IMR-90 (cell line): Measurements from ENCODE around the gene ILRUN. TPM values are rescaled to one million over a fixed set of nuclear protein-coding genes. Genes with fewer than 3 reads are reported as not detected.

Source experiments
- ATAC-seq: fragments of 200-7000 bp; cut with Tn5 transposase; 2 replicates; pipeline ENCODE4 v1.9.1; 2020; ENCODE audit warnings: low read depth, mild to moderate bottlenecking, moderate library complexity
- BruUV-seq: library from RNA; stranded (reverse); fragments of 400-500 nt; replicated peaks from 2 replicates; lab custom pipeline; 2021; lab: Mats Ljungman, UMichigan
- CTCF ChIA-PET: fragments of 300-600 bp; formaldehyde crosslinking; extraction: SDS; loops from one replicate; lab custom pipeline; 2021; ENCODE audit warnings: antibody characterized with exemption; lab: Yijun Ruan, JAX
- POLR2A ChIA-PET: fragments of 300-600 bp; sonication (Branson Sonifier 250); formaldehyde crosslinking; loops from one replicate; lab custom pipeline; 2022; ENCODE audit warnings: antibody characterized with exemption; ENCODE audit not compliant: unreplicated experiment; lab: Charles Lee
- DNase-seq: peaks from one replicate; pipeline ENCODE4 v3.0.0; 2013
- H2AFZ ChIP-seq: replicated peaks from 2 replicates; pipeline ENCODE3; 2013; ENCODE audit warnings: low read length, mild to moderate bottlenecking; ENCODE audit not compliant: poor library complexity
- H2AK5ac ChIP-seq: 2 replicates; pipeline ENCODE4 v1.6.1; 2013; ENCODE audit warnings: low read depth, low read length, inconsistent platforms
- H2AK9ac ChIP-seq: replicated peaks from 2 replicates; pipeline ENCODE3; 2013; ENCODE audit warnings: mild to moderate bottlenecking, low read depth, low read length, moderate library complexity; ENCODE audit not compliant: poor library complexity
- H2BK120ac ChIP-seq: 2 replicates; pipeline ENCODE4 v1.6.1; 2013; ENCODE audit warnings: low read depth, low read length, inconsistent platforms
- H2BK15ac ChIP-seq: 3 replicates; pipeline ENCODE4 v1.6.1; 2013; ENCODE audit warnings: low read depth, low read length, inconsistent platforms
- H2BK20ac ChIP-seq: 2 replicates; pipeline ENCODE4 v1.6.1; 2013; ENCODE audit warnings: low read depth, mild to moderate bottlenecking, inconsistent platforms, low read length, moderate library complexity
- H2BK5ac ChIP-seq: 2 replicates; pipeline ENCODE4 v1.6.1; 2013; ENCODE audit warnings: mild to moderate bottlenecking, low read depth, low read length, inconsistent platforms; ENCODE audit not compliant: poor library complexity, severe bottlenecking
- H3K14ac ChIP-seq: replicated peaks from 2 replicates; pipeline ENCODE4 v1.6.1; 2013; ENCODE audit warnings: low read depth, low read length, inconsistent platforms
- H3K18ac ChIP-seq: 2 replicates; pipeline ENCODE4 v1.6.1; 2013; ENCODE audit warnings: low read depth, low read length, control low read depth
- H3K23ac ChIP-seq: 2 replicates; pipeline ENCODE4 v1.6.1; 2013; ENCODE audit warnings: low read depth, low read length, inconsistent platforms
- H3K27ac ChIP-seq: 2 replicates; pipeline ENCODE4 v1.5.1; 2013; ENCODE audit warnings: mild to moderate bottlenecking, control low read depth, low read length; ENCODE audit not compliant: insufficient read depth
- H3K27me3 ChIP-seq: 2 replicates; pipeline ENCODE4 v1.6.1; 2013; ENCODE audit warnings: low read length; ENCODE audit not compliant: control insufficient read depth, insufficient read depth
- H3K36me3 ChIP-seq: 2 replicates; pipeline ENCODE4 v1.6.1; 2013; ENCODE audit warnings: low read length, mixed read lengths; ENCODE audit not compliant: control insufficient read depth, insufficient read depth
- H3K4ac ChIP-seq: 2 replicates; pipeline ENCODE4 v1.6.1; 2013; ENCODE audit warnings: low read depth, low read length, inconsistent platforms
- H3K4me1 ChIP-seq: 2 replicates; pipeline ENCODE4 v1.6.1; 2013; ENCODE audit warnings: low read length, mixed read lengths; ENCODE audit not compliant: control insufficient read depth, insufficient read depth
- H3K4me2 ChIP-seq: 2 replicates; pipeline ENCODE4 v1.6.1; 2013; ENCODE audit warnings: low read depth, mild to moderate bottlenecking, control low read depth, low read length, moderate library complexity
- H3K4me3 ChIP-seq: 2 replicates; pipeline ENCODE4 v1.5.1; 2013; ENCODE audit warnings: low read depth, mild to moderate bottlenecking, control low read depth, low read length, moderate library complexity; ENCODE audit not compliant: insufficient read depth
- H3K56ac ChIP-seq: 2 replicates; pipeline ENCODE4 v1.6.1; 2013; ENCODE audit warnings: low read length, inconsistent platforms; ENCODE audit not compliant: insufficient read depth; ENCODE audit errors: extremely low read depth
- H3K79me1 ChIP-seq, 2 experiments: 2 replicates each; pipeline ENCODE4 v1.6.1; 2013; ENCODE audit warnings: low read length in 2 of 2, inconsistent platforms in 1 of 2, low read depth in 1 of 2
- H3K9ac ChIP-seq: 2 replicates; pipeline ENCODE4 v1.6.1; 2013; ENCODE audit warnings: low read depth, low read length, control low read depth
- H3K9me1 ChIP-seq: 2 replicates; pipeline ENCODE4 v1.6.1; 2013; ENCODE audit warnings: low read length, inconsistent platforms; ENCODE audit not compliant: insufficient read depth
- H3K9me3 ChIP-seq: 2 replicates; pipeline ENCODE4 v1.6.1; 2013; ENCODE audit warnings: low read length; ENCODE audit not compliant: control insufficient read depth, insufficient read depth
- H4K20me1 ChIP-seq: 2 replicates; pipeline ENCODE4 v1.6.1; 2013; ENCODE audit warnings: low read length, inconsistent platforms; ENCODE audit not compliant: insufficient read depth
- H4K5ac ChIP-seq: 2 replicates; pipeline ENCODE4 v1.6.1; 2013; ENCODE audit warnings: mild to moderate bottlenecking, low read depth, low read length, control low read depth
- H4K8ac ChIP-seq, 2 experiments: 2 replicates each; pipeline ENCODE4 v1.6.1; 2013; ENCODE audit warnings: low read depth in 2 of 2, low read length in 2 of 2, control low read depth in 1 of 2, inconsistent platforms in 1 of 2
- H4K91ac ChIP-seq: 2 replicates; pipeline ENCODE4 v1.6.1; 2013; ENCODE audit warnings: low read depth, low read length, inconsistent platforms; ENCODE audit not compliant: insufficient read depth
- CEBPB ChIP-seq: IDR thresholded peaks from 2 replicates; pipeline ENCODE4 v1.6.1; 2012; ENCODE audit warnings: low read depth, low read length, improper control_type of control experiment
- CHD1 ChIP-seq: IDR thresholded peaks from 2 replicates; pipeline ENCODE4 v1.6.1; 2012; ENCODE audit warnings: low read depth, low read length, improper control_type of control experiment
- FOS ChIP-seq: fragments of 150-350 bp; IDR thresholded peaks from 2 replicates; pipeline ENCODE4 v1.6.1; 2016; ENCODE audit warnings: low read depth, low read length
- MAFK ChIP-seq: IDR thresholded peaks from 2 replicates; pipeline ENCODE4 v1.6.1; 2012; ENCODE audit warnings: low read depth, low read length, improper control_type of control experiment
- MAZ ChIP-seq: IDR thresholded peaks from 2 replicates; pipeline ENCODE4 v1.6.1; 2012; ENCODE audit warnings: low read depth, mild to moderate bottlenecking, low read length, improper control_type of control experiment, moderate library complexity, borderline replicate concordance
- MXI1 ChIP-seq: IDR thresholded peaks from 2 replicates; pipeline ENCODE4 v1.6.1; 2012; ENCODE audit warnings: low read depth, mild to moderate bottlenecking, low read length, moderate library complexity, borderline replicate concordance
- NFE2L2 ChIP-seq: fragments of 150-350 bp; IDR thresholded peaks from 2 replicates; pipeline ENCODE4 v1.6.1; 2016; ENCODE audit warnings: low read depth, mild to moderate bottlenecking, low read length
- POLR2A ChIP-seq: IDR thresholded peaks from 2 replicates; pipeline ENCODE4 v1.6.1; 2012; ENCODE audit warnings: mild to moderate bottlenecking, low read depth, low read length
- RAD21 ChIP-seq: IDR thresholded peaks from 2 replicates; pipeline ENCODE4 v1.6.1; 2012; ENCODE audit warnings: low read length, improper control_type of control experiment
- RCOR1 ChIP-seq: IDR thresholded peaks from 2 replicates; pipeline ENCODE4 v1.6.1; 2012; ENCODE audit warnings: mild to moderate bottlenecking, low read length, improper control_type of control experiment; ENCODE audit not compliant: insufficient replicate concordance
- SMC3 ChIP-seq: fragments of 150-350 bp; IDR thresholded peaks from 2 replicates; pipeline ENCODE4 v1.6.1; 2016; ENCODE audit warnings: low read depth, mild to moderate bottlenecking, antibody characterized with exemption, low read length, moderate library complexity
- USF2 ChIP-seq: fragments of 150-350 bp; IDR thresholded peaks from 2 replicates; pipeline ENCODE4 v1.6.1; 2017; ENCODE audit warnings: mild to moderate bottlenecking, antibody characterized with exemption, low read length, low read depth
- WGBS, 2 experiments: methylation state at CpG; one replicate each; pipeline versions ENCODE4 v1.1.5 to v1.1.7; 2013; ENCODE audit warnings: missing lambda C conversion rate in 2 of 2; ENCODE audit not compliant: insufficient read length in 1 of 2; ENCODE audit errors: extremely low coverage in 2 of 2; 5-methylcytosine and 5-hydroxymethylcytosine counted together
- dilution Hi-C: fragments of 300-500 bp; cut with HindIII; formaldehyde crosslinking; loops from one replicate; pipeline ENCODE4 v1.14.3; 2018; ENCODE audit warnings: low sequenced_read_pairs; ENCODE audit not compliant: unreplicated experiment
- in situ Hi-C: fragments of 300-500 bp; cut with MboI; formaldehyde crosslinking; loops from 3 replicates; pipeline ENCODE4 v1.14.3; 2019; ENCODE audit warnings: low sequenced_read_pairs, inconsistent platforms, mixed read lengths
- intact Hi-C: fragments of 100-400 bp; cut with micrococcal nuclease; formaldehyde crosslinking; loops from 2 replicates; pipeline ENCODE4 v1.10.0; 2022
- polyA plus RNA-seq, 3 experiments: library from polyadenylated mRNA; depleted of rRNA; stranded (reverse); fragments of >200 nt; gene quantifications; 2 replicates each; pipeline ENCODE4 v1.2.3, GENCODE V29; 2012; ENCODE audit warnings: low replicate concordance in 1 of 3
- total RNA-seq: library from RNA; depleted of rRNA; stranded (reverse); fragments of >200 nt; gene quantifications from 2 replicates; pipeline ENCODE4 v1.2.3, GENCODE V29; 2012
- TF ChIP-seq, protein P1 (sequence below): fragments of 150-350 bp; IDR thresholded peaks from 2 replicates; pipeline ENCODE4 v1.6.1; 2016; ENCODE audit warnings: low read depth, mild to moderate bottlenecking, low read length, moderate library complexity, borderline replicate concordance

The ILRUN gene
- total and polyA plus RNA-seq, 2 of the 4 experiments (the other 2 are of a cell fraction) = 25.4 to 29.9 TPM

GRCh38 chr6:34714663-34715062, 18.1 kb upstream of the ILRUN start:
- no peak overlapping the region for H3K9ac ChIP-seq
- no peak overlapping the region for H3K4me3 ChIP-seq
- H2AK9ac ChIP-seq = no peak overlapping the region
- no peaks in the 10 kb centered on the region for H4K20me1 ChIP-seq
- H3K56ac ChIP-seq = no peak overlapping the region
- POLR2A ChIA-PET = no interaction called here
- in situ Hi-C loops = no loop called here
- H4K5ac ChIP-seq = no peak overlapping the region
- no peak overlapping the region for H3K4me2 ChIP-seq
- H3K14ac ChIP-seq = no peak overlapping the region
- no peak for DNase-seq
- no peak overlapping the region for H3K27ac ChIP-seq
- no peak overlapping the region for H2BK120ac ChIP-seq
- H4K8ac ChIP-seq = no peak overlapping the region
- ATAC-seq = no peak
- no peak overlapping the region for H2BK15ac ChIP-seq
- no TSS peak for BruUV-seq
- H2BK20ac ChIP-seq = no peak overlapping the region
- H3K23ac ChIP-seq = no peak overlapping the region
- no peak overlapping the region for H2AK5ac ChIP-seq
- peaks cover under 1% of the 10 kb centered on the region for H3K4me1 ChIP-seq
- no peak for TF ChIP-seq MXI1
- TF ChIP-seq MAFK = no peak
- no peak for TF ChIP-seq CHD1
- no peak for TF ChIP-seq CEBPB
- no peak for TF ChIP-seq RAD21
- TF ChIP-seq FOS = no peak
- TF ChIP-seq MAZ = no peak
- TF ChIP-seq, protein P1, sequence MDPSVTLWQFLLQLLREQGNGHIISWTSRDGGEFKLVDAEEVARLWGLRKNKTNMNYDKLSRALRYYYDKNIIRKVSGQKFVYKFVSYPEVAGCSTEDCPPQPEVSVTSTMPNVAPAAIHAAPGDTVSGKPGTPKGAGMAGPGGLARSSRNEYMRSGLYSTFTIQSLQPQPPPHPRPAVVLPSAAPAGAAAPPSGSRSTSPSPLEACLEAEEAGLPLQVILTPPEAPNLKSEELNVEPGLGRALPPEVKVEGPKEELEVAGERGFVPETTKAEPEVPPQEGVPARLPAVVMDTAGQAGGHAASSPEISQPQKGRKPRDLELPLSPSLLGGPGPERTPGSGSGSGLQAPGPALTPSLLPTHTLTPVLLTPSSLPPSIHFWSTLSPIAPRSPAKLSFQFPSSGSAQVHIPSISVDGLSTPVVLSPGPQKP = no peak
- TF ChIP-seq POLR2A = no peak
- no peak for TF ChIP-seq SMC3
- no peak for TF ChIP-seq RCOR1
- no peak for TF ChIP-seq USF2
- TF ChIP-seq NFE2L2 = no peak
- dilution Hi-C loops = no loop called here
- H3K36me3 ChIP-seq = no peaks in the 10 kb centered on the region
- no peak overlapping the region for H2BK5ac ChIP-seq
- no peaks in the 10 kb centered on the region for H3K79me1 ChIP-seq
- H3K27me3 ChIP-seq = no peaks in the 10 kb centered on the region
- no peaks in the 10 kb centered on the region for H3K9me3 ChIP-seq
- intact Hi-C loops = no loop called here
- no peaks in the 10 kb centered on the region for H3K9me1 ChIP-seq
- no peak overlapping the region for H3K4ac ChIP-seq
- H2AFZ ChIP-seq = no peak overlapping the region
- no peak overlapping the region for H4K91ac ChIP-seq
- no peak overlapping the region for H3K18ac ChIP-seq
- CTCF ChIA-PET = no interaction called here
- WGBS, 2 experiments = no CpG with 5 or more reads among the region's 4 CpGs
